ENCODE data around the gene MAPK7. TPM values are rescaled to one million over a fixed set of nuclear protein-coding genes. Genes with fewer than 3 reads are reported as not detected.

The MAPK7 gene
- total RNA-seq (ENCODE audit: insufficient read depth, low replicate concordance): 15.6 TPM

DNA sequence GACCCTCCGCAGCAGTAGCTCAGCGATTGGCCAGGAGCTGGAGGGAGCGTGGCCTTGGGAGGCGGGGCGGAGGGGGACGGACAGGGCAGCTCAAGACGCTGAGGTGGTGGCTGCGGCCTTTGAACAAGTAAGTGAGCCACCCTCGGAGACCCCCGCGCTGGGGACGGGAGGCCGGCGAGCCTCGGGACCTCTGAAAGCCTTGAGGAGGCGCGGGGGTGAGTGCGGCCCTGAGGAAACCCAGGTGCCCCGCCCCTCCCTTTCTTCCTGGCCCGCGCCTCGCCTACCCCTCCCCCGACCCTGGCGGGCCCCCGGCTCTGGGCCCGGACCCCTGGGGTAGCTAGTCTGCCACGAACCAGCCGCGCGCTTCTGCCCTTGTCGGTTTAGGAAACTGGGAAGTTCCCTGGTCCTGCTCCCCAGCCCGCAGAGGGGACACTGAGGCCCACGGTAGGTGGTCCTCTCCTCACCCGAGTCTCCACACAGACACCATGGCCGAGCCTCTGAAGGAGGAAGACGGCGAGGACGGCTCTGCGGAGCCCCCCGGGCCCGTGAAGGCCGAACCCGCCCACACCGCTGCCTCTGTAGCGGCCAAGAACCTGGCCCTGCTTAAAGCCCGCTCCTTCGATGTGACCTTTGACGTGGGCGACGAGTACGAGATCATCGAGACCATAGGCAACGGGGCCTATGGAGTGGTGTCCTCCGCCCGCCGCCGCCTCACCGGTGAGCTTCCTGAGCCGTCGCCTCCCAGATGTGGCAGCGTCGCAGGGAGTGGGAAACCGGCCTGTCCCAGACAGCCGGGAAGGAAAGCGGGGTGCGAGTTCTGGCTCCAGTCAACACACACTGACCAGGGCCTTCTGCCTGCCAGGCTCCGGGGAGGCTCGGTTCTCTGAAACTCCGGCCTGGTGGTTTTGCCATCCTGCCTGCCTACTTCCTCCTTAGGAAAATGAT lies at the start of gene MAPK7:
TSS of gene MAPK7 (plus strand) at position 83 of the 945 bp plus-strand sequence. CDS start at position 486, 403 bp downstream.
- DNase-seq (ENCODE audit: low spot score): no peak

DNA sequence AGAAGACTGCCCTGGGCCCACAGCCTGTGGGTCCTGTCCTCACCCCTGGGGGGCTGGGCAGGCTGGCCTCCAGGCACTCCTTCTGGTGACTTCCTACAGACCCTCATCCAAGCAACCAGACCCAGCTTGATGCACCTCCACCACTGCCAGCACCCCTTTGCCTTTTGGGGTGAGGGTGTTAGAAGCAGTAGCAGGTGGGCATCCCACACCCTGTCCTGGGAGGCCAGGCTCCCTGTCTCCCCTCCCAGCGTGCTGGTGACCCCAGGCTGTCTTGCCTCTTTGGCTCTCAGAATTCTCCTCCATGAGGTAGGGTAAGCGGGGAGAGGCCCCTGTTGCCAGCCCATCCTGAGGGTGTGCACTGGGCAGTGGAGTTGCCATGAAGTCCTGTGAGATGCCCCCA lies 49.2 kb upstream of the MAPK7 start:
- no peak for DNase-seq (ENCODE audit: low spot score)

GRCh38 chr17:19329839-19330238 lies 48.5 kb upstream of the MAPK7 start:
- DNase-seq (ENCODE audit: low spot score): no peak

DNA sequence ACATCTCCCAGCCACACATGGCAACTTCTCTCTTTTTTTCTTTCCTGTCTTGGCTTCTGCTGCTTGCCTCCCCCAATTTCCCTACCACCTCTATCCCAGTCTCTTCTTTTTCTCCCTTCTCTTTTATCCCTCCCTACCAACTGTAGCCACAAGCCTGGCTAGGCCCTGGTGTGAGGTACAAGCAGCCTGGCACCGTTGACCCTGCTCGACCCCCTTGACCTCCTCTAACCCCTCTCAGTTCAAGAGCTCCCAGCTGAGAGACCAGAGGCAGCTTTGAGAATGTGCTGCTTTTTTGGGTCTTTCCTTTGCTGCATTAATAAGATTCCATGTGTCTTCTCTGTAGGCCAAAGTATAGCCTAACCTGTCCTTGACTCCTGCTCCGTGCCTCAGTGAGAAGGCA lies 48.0 kb upstream of the MAPK7 start:
- DNase-seq (ENCODE audit: low spot score): no peak

- peak; percentile 61 for DNase-seq (ENCODE audit: low spot score)
Measured at GRCh38 chr17:19331134-19331533, 47.2 kb upstream of the MAPK7 start.

- DNase-seq (ENCODE audit: low spot score): no peak
Measured at GRCh38 chr17:19331543-19332245, 46.6 kb upstream of the MAPK7 start.

GRCh38 chr17:19332371-19333131 lies 45.7 kb upstream of the MAPK7 start:
- DNase-seq (ENCODE audit: low spot score): no peak

DNA sequence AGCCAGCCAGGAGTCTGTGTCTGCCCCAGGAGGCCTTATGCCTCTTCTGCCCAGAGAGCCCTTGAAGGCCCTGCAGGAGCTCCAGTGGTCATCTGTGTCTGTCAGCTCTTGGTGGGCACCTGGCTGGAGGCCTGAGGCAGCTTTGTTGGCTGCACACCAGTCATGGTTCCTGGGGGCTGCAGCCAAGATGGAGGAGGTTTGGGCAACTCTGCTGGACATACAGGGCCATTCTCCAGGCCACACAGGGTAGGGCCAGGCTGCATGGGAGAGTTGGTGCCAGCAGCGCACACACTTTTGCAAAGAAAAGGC lies 45.2 kb upstream of the MAPK7 start:
- DNase-seq (ENCODE audit: low spot score): no peak

- no peak for DNase-seq (ENCODE audit: low spot score)
Measured at GRCh38 chr17:19333736-19334290, 44.5 kb upstream of the MAPK7 start.

DNA sequence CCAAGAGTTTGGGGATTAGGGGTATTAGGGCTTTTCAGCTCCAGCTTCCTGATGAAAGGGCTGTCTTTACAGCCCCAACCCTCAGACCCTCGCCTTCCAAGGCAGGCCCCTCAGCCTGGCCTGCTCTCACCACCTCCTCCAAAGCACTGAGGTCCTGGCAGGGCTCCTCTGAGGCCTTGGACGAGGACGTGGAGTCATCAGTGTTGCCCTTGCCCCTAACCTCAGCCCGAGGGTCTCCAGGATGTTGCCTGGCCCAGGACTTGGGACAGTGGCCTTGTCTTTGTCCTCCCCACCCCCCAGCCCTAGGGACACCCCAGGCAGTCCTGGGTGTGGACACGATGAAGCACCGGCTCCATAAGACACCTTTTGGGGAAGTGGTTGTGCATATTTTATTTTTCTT lies 44.0 kb upstream of the MAPK7 start:
- DNase-seq (ENCODE audit: low spot score): no peak

- DNase-seq (ENCODE audit: low spot score): no peak
Measured at GRCh38 chr17:19335951-19336631, 42.2 kb upstream of the MAPK7 start.

DNA sequence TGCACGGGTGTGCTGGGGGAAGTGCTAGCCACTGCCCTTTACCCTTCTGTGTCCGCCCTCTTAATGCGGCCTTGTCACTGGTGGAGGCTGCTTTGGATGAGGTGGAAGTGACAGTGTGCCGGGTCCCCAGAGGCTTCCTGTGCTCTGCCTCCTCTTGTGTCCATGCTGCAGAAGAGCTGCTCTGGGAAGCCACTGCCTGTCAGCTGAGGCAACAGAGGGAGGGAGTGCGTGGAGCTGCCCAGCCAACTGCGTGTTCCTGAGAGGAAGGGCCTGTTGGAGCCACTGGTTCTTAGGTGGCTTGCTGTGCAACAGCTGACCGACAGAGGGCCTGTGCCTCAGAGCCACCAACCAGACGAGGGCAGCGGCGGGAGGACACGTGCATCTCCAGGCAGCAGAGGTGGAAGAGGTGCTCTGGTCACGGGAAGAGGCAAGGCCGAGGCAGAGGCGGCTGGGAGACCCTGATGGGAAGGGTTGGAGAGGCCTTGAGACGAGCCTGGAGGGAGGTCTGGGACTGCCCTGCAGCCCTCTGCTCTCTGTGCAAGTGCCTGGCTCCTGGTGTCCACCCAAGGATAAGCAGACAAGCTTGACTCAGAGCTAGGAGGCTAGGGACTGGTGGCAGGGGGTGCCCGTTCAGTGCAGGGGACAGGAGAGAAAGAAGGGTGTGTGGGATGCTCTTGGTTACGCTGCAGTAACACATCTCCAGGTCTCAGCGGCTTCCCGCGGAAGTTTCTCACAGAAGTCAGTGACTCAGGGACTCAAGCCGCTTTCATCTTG lies 41.2 kb upstream of the MAPK7 start:
- DNase-seq (ENCODE audit: low spot score): no peak

- DNase-seq (ENCODE audit: low spot score): peak; percentile 31
Measured at GRCh38 chr17:19337712-19338023, 40.6 kb upstream of the MAPK7 start.

DNA sequence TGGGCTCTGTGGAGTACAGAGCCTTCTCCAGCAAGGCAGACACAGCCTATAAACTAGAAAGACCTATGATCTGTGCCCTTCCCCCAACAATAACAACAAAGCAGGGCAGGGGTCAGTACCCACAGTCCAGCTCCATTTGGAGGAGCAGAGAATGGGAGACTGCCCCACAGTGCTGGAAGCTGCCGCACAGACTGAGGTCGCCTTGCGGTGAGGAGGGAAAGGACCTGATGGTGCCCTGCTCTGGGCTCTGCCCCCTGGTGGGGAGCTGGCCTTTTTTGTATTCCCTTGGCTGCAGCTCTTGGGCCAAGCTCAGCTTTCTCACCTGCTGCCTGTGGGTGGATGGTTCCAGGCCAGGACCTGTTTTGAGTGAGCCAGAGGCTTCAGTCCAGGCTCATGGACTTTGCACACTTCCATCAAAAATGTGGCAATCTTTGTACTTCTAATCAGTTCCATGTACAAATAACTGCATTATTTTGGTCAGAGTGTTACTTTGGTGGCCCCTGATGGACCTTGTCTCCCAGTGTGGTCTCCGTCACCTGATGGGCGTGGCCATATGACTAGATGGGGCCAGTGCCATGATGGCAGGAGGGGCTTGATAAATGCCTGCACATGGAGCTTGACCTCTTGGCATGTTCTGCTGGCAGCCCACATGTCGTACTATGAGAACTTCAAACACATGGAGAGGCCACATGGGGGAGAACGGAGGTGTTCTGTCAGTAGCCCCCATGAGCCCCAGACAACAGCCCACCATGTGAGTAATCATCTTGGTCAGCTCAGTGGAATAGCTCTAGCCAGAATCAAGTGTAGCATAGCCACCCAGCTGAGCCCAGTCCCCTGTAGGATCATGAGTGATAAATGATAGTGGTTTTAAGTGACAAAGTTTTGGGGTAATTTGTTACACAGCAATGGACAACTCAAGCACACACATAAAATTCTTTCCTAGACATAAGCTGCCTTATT lies 40.0 kb upstream of the MAPK7 start:
- DNase-seq (ENCODE audit: low spot score): peak; percentile 35

- DNase-seq (ENCODE audit: low spot score): no peak
Measured at GRCh38 chr17:19339341-19339815, 38.9 kb upstream of the MAPK7 start.

DNA sequence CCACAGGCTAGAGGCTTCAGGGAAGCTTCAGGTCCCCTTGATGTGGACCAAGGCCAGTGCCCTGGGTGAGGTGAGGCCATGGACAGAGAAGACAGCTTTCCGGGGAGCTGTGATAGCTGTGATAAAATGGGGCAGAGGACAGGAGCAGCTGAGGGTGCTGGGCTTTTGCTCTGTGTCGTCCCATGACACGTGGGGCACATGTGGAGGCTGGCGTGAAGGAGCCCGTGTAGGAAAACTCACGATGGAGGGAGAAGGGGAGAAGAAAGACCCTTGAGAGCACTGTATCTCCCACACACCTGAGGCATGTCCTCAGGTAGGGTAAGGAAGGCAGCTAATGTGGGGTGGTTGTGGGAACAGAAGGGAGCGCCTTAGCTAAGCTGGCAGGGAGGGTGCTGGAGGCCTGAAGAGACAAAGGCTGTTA lies 37.1 kb upstream of the MAPK7 start:
- no peak for DNase-seq (ENCODE audit: low spot score)

- peak; percentile 69 for DNase-seq (ENCODE audit: low spot score)
Measured at GRCh38 chr17:19341641-19342610, 36.4 kb upstream of the MAPK7 start.

All from umbilical cord (tissue), 2 donors.